ENCODE measurements around the gene CLCN5. TPM values are rescaled to one million over a fixed set of nuclear protein-coding genes. Genes with fewer than 3 reads are reported as not detected.

Gene CLCN5
- total RNA-seq, 1 donor from 2014 or later = 8.7 TPM

GRCh38 chrX:49991758-49992157 is 69.4 kb downstream of the CLCN5 start:
- Mint-ChIP-seq H3K36me3 (no peaks in the 10 kb centered on the region), H3K4me3 (no peak overlapping the region), H3K27ac (no peak overlapping the region), H3K9me3 (peaks cover 3% of the 10 kb centered on the region), H3K4me1 (peaks cover 9% of the 10 kb centered on the region), H3K27me3 (ENCODE audit: insufficient read depth, low read depth) (no peaks in the 10 kb centered on the region)
- no peak overlapping the region for H3K9ac ChIP-seq
- no peaks in the 10 kb centered on the region for H3K27me3 ChIP-seq
- DNase-seq (ENCODE audit: low spot score) = no peak
- no peak overlapping the region for H3K4me3 ChIP-seq
- no peak for TF ChIP-seq EZH2 (IDR thresholded peaks at IDR 0.05)
- TF ChIP-seq CTCF (IDR thresholded peaks at IDR 0.05) = no peak
- no peak for TF ChIP-seq EZH2phosphoT487 (IDR thresholded peaks at IDR 0.05)
- H3F3A ChIP-seq (ENCODE audit: low read depth) = no peaks in the 10 kb centered on the region
- no peaks in the 10 kb centered on the region for H4K20me1 ChIP-seq (ENCODE audit: low read depth)
- peaks cover 4% of the 10 kb centered on the region for H3K4me1 ChIP-seq
- H3K36me3 ChIP-seq = no peaks in the 10 kb centered on the region
- no peak overlapping the region for H3K4me2 ChIP-seq
- no peak overlapping the region for H3K27ac ChIP-seq
- H3K9me3 ChIP-seq (ENCODE audit: low read depth) = no peaks in the 10 kb centered on the region
- H2AFZ ChIP-seq (replicated peaks) = no peak overlapping the region
- no peaks in the 10 kb centered on the region for H3K79me2 ChIP-seq (ENCODE audit: low read depth)

GRCh38 chrX:49992853-49993252 is 70.5 kb downstream of the CLCN5 start:
- Mint-ChIP-seq H3K4me3 (no peak overlapping the region), H3K27me3 (ENCODE audit: insufficient read depth, low read depth) (no peaks in the 10 kb centered on the region), H3K27ac (no peak overlapping the region), H3K36me3 (no peaks in the 10 kb centered on the region), H3K4me1 (peaks cover 6% of the 10 kb centered on the region), H3K9me3 (peaks cover 3% of the 10 kb centered on the region)
- Histone ChIP-seq H4K20me1 (ENCODE audit: low read depth) (no peaks in the 10 kb centered on the region), H3K4me2 (no peak overlapping the region), H3K4me3 (no peak overlapping the region), H3K9me3 (ENCODE audit: low read depth) (no peaks in the 10 kb centered on the region), H3K27me3 (no peaks in the 10 kb centered on the region), H3K9ac (no peak overlapping the region), H3K36me3 (no peaks in the 10 kb centered on the region), H3K4me1 (peaks cover 2% of the 10 kb centered on the region), H3F3A (ENCODE audit: low read depth) (no peaks in the 10 kb centered on the region), H3K79me2 (ENCODE audit: low read depth) (no peaks in the 10 kb centered on the region), H3K27ac (no peak overlapping the region), H2AFZ (replicated peaks) (no peak overlapping the region)
- no peak for DNase-seq (ENCODE audit: low spot score)
- TF ChIP-seq EZH2phosphoT487 (IDR thresholded peaks at IDR 0.05) = no peak
- TF ChIP-seq CTCF (IDR thresholded peaks at IDR 0.05) = no peak
- TF ChIP-seq EZH2 (IDR thresholded peaks at IDR 0.05) = no peak

- H3K36me3 Mint-ChIP-seq = no peaks in the 10 kb centered on the region
- Histone ChIP-seq H3K4me1 (no peaks in the 10 kb centered on the region), H3K36me3 (no peaks in the 10 kb centered on the region), H3F3A (ENCODE audit: low read depth) (no peaks in the 10 kb centered on the region), H3K27ac (no peak overlapping the region), H3K79me2 (ENCODE audit: low read depth) (no peaks in the 10 kb centered on the region), H2AFZ (replicated peaks) (no peak overlapping the region), H3K4me2 (no peak overlapping the region), H3K4me3 (no peak overlapping the region), H4K20me1 (ENCODE audit: low read depth) (no peaks in the 10 kb centered on the region), H3K9me3 (ENCODE audit: low read depth) (no peaks in the 10 kb centered on the region), H3K9ac (no peak overlapping the region), H3K27me3 (no peaks in the 10 kb centered on the region)
- H3K27ac Mint-ChIP-seq = no peak overlapping the region
- no peaks in the 10 kb centered on the region for H3K27me3 Mint-ChIP-seq (ENCODE audit: insufficient read depth, low read depth)
- H3K4me3 Mint-ChIP-seq = no peak overlapping the region
- DNase-seq (ENCODE audit: low spot score) = no peak
- H3K4me1 Mint-ChIP-seq = no peaks in the 10 kb centered on the region
- peaks cover 3% of the 10 kb centered on the region for H3K9me3 Mint-ChIP-seq
- TF ChIP-seq EZH2 (IDR thresholded peaks at IDR 0.05) (no peak), EZH2phosphoT487 (IDR thresholded peaks at IDR 0.05) (no peak), CTCF (IDR thresholded peaks at IDR 0.05) (no peak)
Measured at GRCh38 chrX:49993661-49994060, 71.3 kb downstream of the CLCN5 start.
